Neural crest cell (in vitro differentiated cells): ENCODE results near the gene ZCCHC7. TPM values are rescaled to one million over a fixed set of nuclear protein-coding genes. Genes with fewer than 3 reads are reported as not detected.

ENCODE experiments used
- DNase-seq: peaks from one replicate; pipeline ENCODE4 v3.0.0; 2021; ENCODE audit warnings: low read depth, mixed read lengths, low spot score
- H3K27ac Mint-ChIP-seq: one replicate; pipeline ENCODE4 v1.8.0; 2021; ENCODE audit warnings: mild to moderate bottlenecking, mixed read lengths; ENCODE audit not compliant: unreplicated experiment
- H3K27me3 Mint-ChIP-seq: 2 replicates; pipeline ENCODE4 v1.8.0; 2021; ENCODE audit warnings: low read depth, mild to moderate bottlenecking, mixed read lengths
- H3K36me3 Mint-ChIP-seq: 2 replicates; pipeline ENCODE4 v1.8.0; 2021; ENCODE audit warnings: low read depth, mild to moderate bottlenecking, mixed read lengths
- H3K4me1 Mint-ChIP-seq: 2 replicates; pipeline ENCODE4 v1.8.0; 2021; ENCODE audit warnings: mixed read lengths
- H3K4me3 Mint-ChIP-seq: one replicate; pipeline ENCODE4 v1.8.0; 2021; ENCODE audit warnings: mild to moderate bottlenecking, mixed read lengths
- H3K9me3 Mint-ChIP-seq: 2 replicates; pipeline ENCODE4 v1.8.0; 2021; ENCODE audit warnings: mixed read lengths
- CTCF ChIP-seq: fragments of 200-600 bp; sonication (generic); conservative IDR thresholded peaks from 2 replicates; pipeline ENCODE4 v1.5.0; 2021; ENCODE audit warnings: antibody characterized with exemption, mild to moderate bottlenecking
- total RNA-seq: library from RNA; stranded (reverse); gene quantifications from 2 replicates; pipeline ENCODE4 v1.2.1, GENCODE V29; 2021

ZCCHC7 gene
- total RNA-seq, 1 donor from 2014 or later, result 21.6 TPM

DNA sequence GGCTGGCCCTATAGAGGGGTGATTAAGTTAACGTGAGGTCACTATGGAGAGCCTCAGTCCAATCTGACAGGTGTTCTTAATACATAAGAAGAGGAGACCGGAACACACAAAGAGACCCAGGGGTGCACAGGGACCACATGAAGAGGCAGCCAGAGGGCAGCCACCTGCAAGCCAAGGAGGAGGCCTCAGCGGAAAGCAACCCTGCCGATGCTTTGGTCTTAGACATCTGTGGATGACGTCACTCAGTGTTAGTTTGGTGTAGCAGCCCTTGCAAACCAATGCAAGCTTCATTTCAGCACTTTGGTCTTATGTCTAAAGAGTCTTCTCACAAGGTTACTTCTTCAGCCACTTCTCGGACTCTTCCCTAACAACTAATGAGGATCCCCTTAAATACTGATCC lies 254.5 kb downstream of the ZCCHC7 start:
- no peak for DNase-seq
- no peak for TF ChIP-seq CTCF
- Mint-ChIP-seq H3K36me3 (no peaks in the 10 kb centered on the region), H3K27ac (no peak overlapping the region), H3K9me3 (no peaks in the 10 kb centered on the region), H3K4me3 (no peak overlapping the region), H3K4me1 (no peaks in the 10 kb centered on the region), H3K27me3 (peaks cover 3% of the 10 kb centered on the region)

DNA sequence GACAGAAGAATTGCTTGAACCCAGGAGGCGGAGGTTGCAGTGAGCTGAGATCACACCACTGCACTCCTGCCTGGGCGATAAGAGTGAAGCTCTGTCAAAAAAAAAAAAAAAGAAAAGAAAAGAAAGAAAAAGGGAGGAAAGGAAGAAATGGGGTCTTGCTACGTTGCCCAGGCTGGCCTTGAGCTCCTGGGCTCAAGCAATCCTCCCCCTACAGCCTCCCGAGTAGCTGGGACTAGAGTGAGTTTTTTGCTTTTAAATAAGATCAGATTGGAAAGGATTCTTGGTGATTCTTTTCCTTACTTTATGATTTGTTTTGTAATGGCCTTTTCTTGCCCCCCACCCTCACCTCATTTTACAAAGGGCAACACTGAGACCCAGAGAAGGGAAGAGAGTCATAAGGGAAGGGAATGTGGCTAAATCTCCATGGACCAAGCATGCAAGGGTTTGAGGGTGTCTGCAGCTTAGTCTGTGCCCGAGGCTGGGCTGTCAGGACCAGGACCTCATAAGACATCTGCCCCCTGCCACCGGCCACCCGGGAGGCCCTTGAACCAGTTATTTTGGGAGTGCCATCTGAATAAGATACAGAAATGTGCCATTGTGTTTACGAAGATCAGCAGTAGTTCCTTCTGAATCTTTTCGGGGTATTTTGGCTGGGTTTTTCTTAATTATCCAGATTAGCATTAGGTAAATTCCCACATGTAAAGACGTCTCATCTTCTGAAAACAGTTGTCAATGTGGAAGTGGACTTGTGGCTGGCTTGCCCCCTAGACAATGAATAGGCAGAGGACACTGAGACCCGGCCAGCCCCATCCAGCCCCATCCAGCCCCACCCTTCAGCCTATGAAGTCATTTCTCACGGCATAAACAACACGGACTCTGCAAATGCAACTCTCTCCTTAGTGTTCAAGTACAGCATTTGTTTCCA lies 257.6 kb downstream of the ZCCHC7 start:
- no peaks in the 10 kb centered on the region for H3K4me1 Mint-ChIP-seq
- H3K4me3 Mint-ChIP-seq, result no peak overlapping the region
- DNase-seq, result no peak
- peaks cover 4% of the 10 kb centered on the region for H3K9me3 Mint-ChIP-seq
- TF ChIP-seq CTCF, result no peak
- no peaks in the 10 kb centered on the region for H3K27me3 Mint-ChIP-seq
- no peak overlapping the region for H3K27ac Mint-ChIP-seq
- peaks cover 6% of the 10 kb centered on the region for H3K36me3 Mint-ChIP-seq

DNA sequence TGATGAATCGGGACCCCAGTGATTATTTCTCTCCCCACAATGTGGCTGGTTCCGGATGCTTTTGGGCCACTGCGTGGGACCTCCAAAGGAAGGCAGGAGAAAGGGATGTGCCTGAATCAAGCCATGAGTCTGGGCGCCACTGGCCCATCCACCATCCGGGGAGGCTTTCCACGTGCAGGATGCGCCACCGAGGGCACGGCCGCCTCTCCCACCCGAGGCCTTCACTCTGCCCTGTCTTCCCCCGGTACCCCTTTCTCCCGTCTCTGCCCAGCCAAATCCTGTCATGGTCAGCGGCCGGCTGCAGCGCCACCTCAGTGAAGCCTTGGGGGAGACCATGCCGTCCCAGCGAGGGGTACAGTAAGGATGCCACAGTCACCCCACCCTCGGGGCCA lies 258.2 kb downstream of the ZCCHC7 start:
- DNase-seq, result no peak
- no peak overlapping the region for H3K4me3 Mint-ChIP-seq
- H3K27ac Mint-ChIP-seq, result no peak overlapping the region
- peaks cover 6% of the 10 kb centered on the region for H3K36me3 Mint-ChIP-seq
- no peak for TF ChIP-seq CTCF
- peaks cover 2% of the 10 kb centered on the region for H3K4me1 Mint-ChIP-seq
- H3K27me3 Mint-ChIP-seq, result no peaks in the 10 kb centered on the region
- peaks cover 4% of the 10 kb centered on the region for H3K9me3 Mint-ChIP-seq

DNA sequence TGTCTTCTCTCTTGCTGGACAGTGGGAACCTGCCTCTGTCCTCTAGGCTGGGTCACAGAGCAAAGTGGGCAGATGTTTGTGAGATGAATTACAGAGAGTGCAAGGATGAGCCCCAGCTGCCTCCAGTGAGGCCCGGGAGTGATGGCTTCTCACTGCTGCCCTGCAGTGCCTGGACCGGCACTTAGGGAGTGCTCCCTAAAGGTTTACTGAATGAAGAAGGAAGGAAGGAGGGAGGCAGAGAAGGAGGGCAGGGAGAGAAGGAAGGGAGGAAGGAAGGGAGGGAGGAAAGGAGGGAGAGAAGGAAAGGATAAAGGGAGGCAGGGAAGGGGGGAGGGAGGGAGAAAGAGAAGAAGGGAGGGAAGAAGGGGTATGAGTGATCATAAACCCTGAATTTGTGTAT lies 259.5 kb downstream of the ZCCHC7 start:
- Mint-ChIP-seq H3K4me1 (peaks cover 9% of the 10 kb centered on the region), H3K36me3 (peaks cover 6% of the 10 kb centered on the region), H3K4me3 (no peak overlapping the region), H3K27ac (no peak overlapping the region), H3K27me3 (no peaks in the 10 kb centered on the region), H3K9me3 (peaks cover 4% of the 10 kb centered on the region)
- no peak for DNase-seq
- TF ChIP-seq CTCF, result no peak

- peaks cover 6% of the 10 kb centered on the region for H3K36me3 Mint-ChIP-seq
- H3K4me3 Mint-ChIP-seq, result no peak overlapping the region
- no peak overlapping the region for H3K27ac Mint-ChIP-seq
- peaks cover 4% of the 10 kb centered on the region for H3K9me3 Mint-ChIP-seq
- H3K4me1 Mint-ChIP-seq, result peaks cover 9% of the 10 kb centered on the region
- H3K27me3 Mint-ChIP-seq, result no peaks in the 10 kb centered on the region
- TF ChIP-seq CTCF, result no peak
- no peak for DNase-seq
Measured at GRCh38 chr9:37380570-37380969, 260.2 kb downstream of the ZCCHC7 start.
